HCT116 (cell line): ENCODE data around the gene LMO7. TPM values are rescaled to one million over a fixed set of nuclear protein-coding genes. Genes with fewer than 3 reads are reported as not detected.

Experiments
- ATAC-seq: fragments of 200-7000 bp; cut with Tn5 transposase; 2 replicates; pipeline ENCODE4 v1.9.1; 2020; ENCODE audit warnings: mild to moderate bottlenecking, moderate library complexity
- BruUV-seq: library from RNA; stranded (reverse); fragments of 400-500 nt; replicated peaks from 2 replicates; lab custom pipeline; 2021; lab: Mats Ljungman, UMichigan
- CTCF ChIA-PET: fragments of 300-600 bp; sonication (Branson Sonifier 250); formaldehyde crosslinking; loops from one replicate; lab custom pipeline; 2021; ENCODE audit warnings: antibody characterized with exemption; lab: Charles Lee
- POLR2A ChIA-PET: fragments of 300-600, 350-600 bp; sonication (Branson Sonifier 250); formaldehyde crosslinking; loops from one replicate; lab custom pipeline; 2021; ENCODE audit warnings: antibody characterized with exemption; lab: Charles Lee
- RAD21 ChIA-PET, 2 experiments: fragments of 300-600 bp; sonication (Branson Sonifier 250); formaldehyde crosslinking; loops; one replicate each; lab custom pipeline; 2023; ENCODE audit warnings: low total read pairs in 2 of 2; ENCODE audit not compliant: uncharacterized antibody in 2 of 2, unreplicated experiment in 2 of 2, low non-redundant PET in 1 of 2; lab: Charles Lee
- DNase-seq: peaks from one replicate; pipeline ENCODE4 v3.0.0-alpha.2; 2010; ENCODE audit warnings: low read depth, low spot score
- H2AFZ ChIP-seq: fragments of 200-600 bp; shearing (Covaris generic), sonication (generic); 2 replicates; pipeline ENCODE4 v1.6.1; 2017; ENCODE audit warnings: low read depth, mixed run types, mixed read lengths, antibody characterized with exemption, low read length; ENCODE audit not compliant: poor library complexity, severe bottlenecking
- H3K27ac ChIP-seq: 2 replicates; pipeline ENCODE4 v1.5.1; 2012; ENCODE audit warnings: low read depth, low read length
- H3K27me3 ChIP-seq: fragments of 200-600 bp; sonication (generic); 2 replicates; pipeline ENCODE4 v1.6.1; 2016; ENCODE audit warnings: mixed run types, low read length, mixed read lengths; ENCODE audit not compliant: insufficient read depth
- H3K36me3 ChIP-seq, 2 experiments: fragments of 200-500 bp in 1 of 2; fragments of 200-600 bp in 1 of 2; sonication (Bioruptor generic) in 1 of 2; sonication (generic) in 1 of 2; 2 replicates each; pipeline versions ENCODE4 v1.5.1 to v1.6.1; 2014 to 2016; ENCODE audit warnings: low read length in 2 of 2, inconsistent platforms in 1 of 2, mixed read lengths in 1 of 2, mixed run types in 1 of 2; ENCODE audit not compliant: insufficient read depth in 2 of 2, control insufficient read depth in 1 of 2
- H3K4me1 ChIP-seq, 2 experiments: fragments of 200-600 bp in 1 of 2; sonication (generic) in 1 of 2; 2 replicates each; pipeline versions ENCODE4 v1.5.1 to v1.6.1; 2012 to 2017; ENCODE audit warnings: low read length in 2 of 2, inconsistent platforms in 1 of 2, mild to moderate bottlenecking in 1 of 2, mixed read lengths in 1 of 2, mixed run types in 1 of 2, moderate library complexity in 1 of 2; ENCODE audit not compliant: insufficient read depth in 2 of 2, control insufficient read depth in 1 of 2
- H3K4me2 ChIP-seq: fragments of 200-600 bp; sonication (generic); 2 replicates; pipeline ENCODE4 v1.6.1; 2017; ENCODE audit warnings: mixed run types, low read length, mixed read lengths
- H3K4me3 ChIP-seq, 2 experiments: fragments of 200-600 bp in 1 of 2; sonication (generic) in 1 of 2; replicated peaks in 1 of 2; 2 replicates each; pipeline ENCODE4 v1.5.1; 2011 to 2016; ENCODE audit warnings: low read length in 2 of 2, control low read depth in 1 of 2, low read depth in 1 of 2, mild to moderate bottlenecking in 1 of 2, mixed read lengths in 1 of 2, mixed run types in 1 of 2
- H3K79me2 ChIP-seq: fragments of 200-600 bp; sonication (generic); 2 replicates; pipeline ENCODE4 v1.6.1; 2017; ENCODE audit warnings: mild to moderate bottlenecking, mixed run types, low read length, moderate library complexity, mixed read lengths; ENCODE audit not compliant: insufficient read depth
- H3K9ac ChIP-seq: fragments of 200-600 bp; sonication (generic); 2 replicates; pipeline ENCODE4 v1.6.1; 2016; ENCODE audit warnings: low read length, mixed read lengths
- H3K9me2 ChIP-seq: fragments of 200-600 bp; sonication (generic), shearing (Covaris generic); 2 replicates; pipeline ENCODE4 v1.6.1; 2017; ENCODE audit warnings: mixed run types, mild to moderate bottlenecking, moderate library complexity; ENCODE audit not compliant: insufficient read depth
- H3K9me3 ChIP-seq, 2 experiments: fragments of 200-500 bp in 1 of 2; fragments of 200-600 bp in 1 of 2; sonication (Bioruptor generic) in 1 of 2; sonication (generic) in 1 of 2; 2 replicates each; pipeline ENCODE4 v1.6.1; 2014 to 2017; ENCODE audit warnings: low read length in 2 of 2, mixed read lengths in 2 of 2, inconsistent platforms in 1 of 2, low read depth in 1 of 2, mild to moderate bottlenecking in 1 of 2, mixed run types in 1 of 2, moderate library complexity in 1 of 2; ENCODE audit not compliant: control insufficient read depth in 1 of 2, insufficient read depth in 1 of 2
- H4K20me1 ChIP-seq: fragments of 200-600 bp; sonication (generic), shearing (Covaris generic); 2 replicates; pipeline ENCODE4 v1.6.1; 2017; ENCODE audit warnings: mixed run types, mild to moderate bottlenecking, moderate library complexity; ENCODE audit not compliant: insufficient read depth
- CBX3 ChIP-seq: IDR thresholded peaks from 2 replicates; pipeline ENCODE4 v1.6.1; 2012; ENCODE audit warnings: low read depth
- CEBPB ChIP-seq: IDR thresholded peaks from 2 replicates; pipeline ENCODE4 v1.6.1; 2012; ENCODE audit warnings: low read depth
- EGR1 ChIP-seq: IDR thresholded peaks from 2 replicates; pipeline ENCODE4 v1.6.1; 2012; ENCODE audit warnings: low read depth
- ELF1 ChIP-seq: IDR thresholded peaks from 2 replicates; pipeline ENCODE4 v1.6.1; 2012; ENCODE audit warnings: low read depth, borderline replicate concordance
- EZH2 ChIP-seq: fragments of 200-600 bp; sonication (generic); IDR thresholded peaks from 2 replicates; pipeline ENCODE4 v1.6.1; 2017; ENCODE audit warnings: antibody characterized with exemption, mixed run types
- EZH2phosphoT487 ChIP-seq: fragments of 200-600 bp; IDR thresholded peaks from 2 replicates; pipeline ENCODE4 v1.6.1; 2018; ENCODE audit warnings: antibody characterized with exemption, borderline replicate concordance
- FOSL1 ChIP-seq: IDR thresholded peaks from 2 replicates; pipeline ENCODE4 v1.6.1; 2012; ENCODE audit warnings: low read depth
- JUND ChIP-seq: IDR thresholded peaks from 2 replicates; pipeline ENCODE4 v1.6.1; 2012
- POLR2A ChIP-seq: IDR thresholded peaks from 2 replicates; pipeline ENCODE4 v1.7.0; 2011; ENCODE audit warnings: borderline replicate concordance; ENCODE audit not compliant: insufficient read depth, insufficient read length; ENCODE audit errors: extremely low read depth
- POLR2AphosphoS5 ChIP-seq: IDR thresholded peaks from 2 replicates; pipeline ENCODE4 v1.6.1; 2011; ENCODE audit warnings: mild to moderate bottlenecking, low read depth, low read length, moderate library complexity
- SIN3A ChIP-seq: IDR thresholded peaks from 2 replicates; pipeline ENCODE4 v1.6.1; 2012; ENCODE audit warnings: low read depth
- SP1 ChIP-seq: IDR thresholded peaks from 2 replicates; pipeline ENCODE4 v1.6.1; 2012; ENCODE audit warnings: low read depth
- YY1 ChIP-seq: IDR thresholded peaks from 2 replicates; pipeline ENCODE4 v1.6.1; 2011; ENCODE audit warnings: low read length, low read depth, moderate library complexity, mild to moderate bottlenecking; ENCODE audit not compliant: insufficient replicate concordance; ENCODE audit errors: extremely low read depth
- ZFX ChIP-seq: fragments of 450-650 bp; IDR thresholded peaks from 2 replicates; pipeline ENCODE4 v1.6.1; 2017
- ZNF274 ChIP-seq: fragments of 200-500 bp; sonication (Bioruptor generic); IDR thresholded peaks from 2 replicates; pipeline ENCODE4 v1.6.1; 2014; ENCODE audit warnings: mild to moderate bottlenecking, low read depth, low read length, inconsistent platforms
- intact Hi-C: fragments of 100-400 bp; cut with micrococcal nuclease; formaldehyde crosslinking; loops from 2 replicates; pipeline ENCODE4 v1.10.0; 2022
- total RNA-seq: library from RNA; stranded (reverse); gene quantifications from one replicate; pipeline ENCODE4 v1.2.1, GENCODE V29; 2021; ENCODE audit not compliant: unreplicated experiment
- TF ChIP-seq, protein P1 (sequence below): IDR thresholded peaks from 2 replicates; pipeline ENCODE4 v1.6.1; 2012; ENCODE audit warnings: low read depth
- TF ChIP-seq, protein P2 (sequence below): IDR thresholded peaks from 2 replicates; pipeline ENCODE4 v1.6.1; 2011; ENCODE audit warnings: mild to moderate bottlenecking, low read length, moderate library complexity; ENCODE audit not compliant: insufficient replicate concordance; ENCODE audit errors: extremely low read depth
- TF ChIP-seq, protein P3 (sequence below): IDR thresholded peaks from 2 replicates; pipeline ENCODE4 v1.6.1; 2012
- TF ChIP-seq, protein P4 (sequence below), 3 experiments: fragments of 200-600 bp in 1 of 3; sonication (generic) in 1 of 3; IDR thresholded peaks in 2 of 3; conservative IDR thresholded peaks in 1 of 3; 2 replicates each; pipeline ENCODE4 v1.5.1; 2012 to 2017; ENCODE audit warnings: low read depth in 2 of 3, low read length in 2 of 3, antibody characterized with exemption in 1 of 3, borderline replicate concordance in 1 of 3, control low read depth in 1 of 3, mild to moderate bottlenecking in 1 of 3, mixed read lengths in 1 of 3, mixed run types in 1 of 3, moderate library complexity in 1 of 3; ENCODE audit not compliant: insufficient read depth in 1 of 3

Gene LMO7
- total RNA-seq, 1 experiment from 2014 or later, result 8.1 TPM

DNA sequence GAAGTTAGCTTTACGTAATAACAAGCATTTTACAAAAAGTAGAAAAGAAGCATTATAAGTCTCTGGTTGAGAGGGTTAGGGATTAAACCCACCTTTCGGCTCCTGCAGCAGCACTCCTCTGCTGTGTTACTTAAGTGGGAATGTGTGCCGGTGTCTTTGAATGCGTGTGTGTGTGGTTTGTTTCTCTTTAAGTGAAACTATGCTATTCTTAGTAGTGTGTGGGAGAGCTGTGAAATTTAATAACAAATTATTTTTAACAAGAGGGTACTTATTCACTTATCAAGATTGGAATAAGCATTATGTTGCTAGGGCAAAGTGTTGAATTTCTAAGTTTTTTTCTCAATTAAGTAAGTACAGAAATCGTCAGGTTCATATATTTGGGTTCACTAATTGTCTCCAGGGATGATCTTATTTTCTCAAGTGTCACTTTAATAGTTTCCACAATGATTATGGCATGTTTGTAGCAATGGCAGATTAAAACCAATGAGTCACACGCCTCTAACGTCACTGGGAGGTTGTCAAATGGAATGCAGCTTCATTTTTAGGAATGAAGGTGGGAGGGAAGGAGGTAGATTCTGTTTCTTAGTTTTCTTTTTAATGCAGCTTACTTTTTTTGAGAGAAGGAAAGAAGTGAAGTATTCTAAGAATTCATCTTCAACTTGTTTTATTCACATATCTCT, 151.3 kb downstream of the LMO7 start:
- no peak for ATAC-seq
- Histone ChIP-seq H4K20me1 (no peaks in the 10 kb centered on the region), H3K27me3 (no peaks in the 10 kb centered on the region), H3K36me3 (no peaks in the 10 kb centered on the region), H3K9ac (no peak overlapping the region), H3K9me3 (no peaks in the 10 kb centered on the region), H3K79me2 (no peaks in the 10 kb centered on the region), H3K9me2 (no peaks in the 10 kb centered on the region), H3K4me1 (peaks cover 0 to 18% of the 10 kb centered on the region in 2 experiments; a peak in 1 of 4 replicates), H2AFZ (no peak overlapping the region), H3K27ac (no peak overlapping the region), H3K4me3 (no peak overlapping the region), H3K4me2 (no peak overlapping the region)
- POLR2A ChIA-PET, result no interaction called here
- no peak for DNase-seq
- intact Hi-C loops, result no loop called here
- CTCF ChIA-PET, result no interaction called here
- TF ChIP-seq, protein P1, sequence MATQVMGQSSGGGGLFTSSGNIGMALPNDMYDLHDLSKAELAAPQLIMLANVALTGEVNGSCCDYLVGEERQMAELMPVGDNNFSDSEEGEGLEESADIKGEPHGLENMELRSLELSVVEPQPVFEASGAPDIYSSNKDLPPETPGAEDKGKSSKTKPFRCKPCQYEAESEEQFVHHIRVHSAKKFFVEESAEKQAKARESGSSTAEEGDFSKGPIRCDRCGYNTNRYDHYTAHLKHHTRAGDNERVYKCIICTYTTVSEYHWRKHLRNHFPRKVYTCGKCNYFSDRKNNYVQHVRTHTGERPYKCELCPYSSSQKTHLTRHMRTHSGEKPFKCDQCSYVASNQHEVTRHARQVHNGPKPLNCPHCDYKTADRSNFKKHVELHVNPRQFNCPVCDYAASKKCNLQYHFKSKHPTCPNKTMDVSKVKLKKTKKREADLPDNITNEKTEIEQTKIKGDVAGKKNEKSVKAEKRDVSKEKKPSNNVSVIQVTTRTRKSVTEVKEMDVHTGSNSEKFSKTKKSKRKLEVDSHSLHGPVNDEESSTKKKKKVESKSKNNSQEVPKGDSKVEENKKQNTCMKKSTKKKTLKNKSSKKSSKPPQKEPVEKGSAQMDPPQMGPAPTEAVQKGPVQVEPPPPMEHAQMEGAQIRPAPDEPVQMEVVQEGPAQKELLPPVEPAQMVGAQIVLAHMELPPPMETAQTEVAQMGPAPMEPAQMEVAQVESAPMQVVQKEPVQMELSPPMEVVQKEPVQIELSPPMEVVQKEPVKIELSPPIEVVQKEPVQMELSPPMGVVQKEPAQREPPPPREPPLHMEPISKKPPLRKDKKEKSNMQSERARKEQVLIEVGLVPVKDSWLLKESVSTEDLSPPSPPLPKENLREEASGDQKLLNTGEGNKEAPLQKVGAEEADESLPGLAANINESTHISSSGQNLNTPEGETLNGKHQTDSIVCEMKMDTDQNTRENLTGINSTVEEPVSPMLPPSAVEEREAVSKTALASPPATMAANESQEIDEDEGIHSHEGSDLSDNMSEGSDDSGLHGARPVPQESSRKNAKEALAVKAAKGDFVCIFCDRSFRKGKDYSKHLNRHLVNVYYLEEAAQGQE, result no peak
- no peak for TF ChIP-seq EZH2
- no peak for TF ChIP-seq POLR2AphosphoS5
- TF ChIP-seq, protein P2, sequence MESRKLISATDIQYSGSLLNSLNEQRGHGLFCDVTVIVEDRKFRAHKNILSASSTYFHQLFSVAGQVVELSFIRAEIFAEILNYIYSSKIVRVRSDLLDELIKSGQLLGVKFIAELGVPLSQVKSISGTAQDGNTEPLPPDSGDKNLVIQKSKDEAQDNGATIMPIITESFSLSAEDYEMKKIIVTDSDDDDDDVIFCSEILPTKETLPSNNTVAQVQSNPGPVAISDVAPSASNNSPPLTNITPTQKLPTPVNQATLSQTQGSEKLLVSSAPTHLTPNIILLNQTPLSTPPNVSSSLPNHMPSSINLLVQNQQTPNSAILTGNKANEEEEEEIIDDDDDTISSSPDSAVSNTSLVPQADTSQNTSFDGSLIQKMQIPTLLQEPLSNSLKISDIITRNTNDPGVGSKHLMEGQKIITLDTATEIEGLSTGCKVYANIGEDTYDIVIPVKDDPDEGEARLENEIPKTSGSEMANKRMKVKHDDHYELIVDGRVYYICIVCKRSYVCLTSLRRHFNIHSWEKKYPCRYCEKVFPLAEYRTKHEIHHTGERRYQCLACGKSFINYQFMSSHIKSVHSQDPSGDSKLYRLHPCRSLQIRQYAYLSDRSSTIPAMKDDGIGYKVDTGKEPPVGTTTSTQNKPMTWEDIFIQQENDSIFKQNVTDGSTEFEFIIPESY, result no peak
- no peak for TF ChIP-seq ELF1
- no peak for TF ChIP-seq CEBPB
- TF ChIP-seq, protein P3, sequence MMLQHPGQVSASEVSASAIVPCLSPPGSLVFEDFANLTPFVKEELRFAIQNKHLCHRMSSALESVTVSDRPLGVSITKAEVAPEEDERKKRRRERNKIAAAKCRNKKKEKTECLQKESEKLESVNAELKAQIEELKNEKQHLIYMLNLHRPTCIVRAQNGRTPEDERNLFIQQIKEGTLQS, result no peak
- TF ChIP-seq SIN3A, result no peak
- TF ChIP-seq JUND, result no peak
- no peak for TF ChIP-seq ZNF274
- no peak for TF ChIP-seq CBX3
- no peak for TF ChIP-seq SP1
- TF ChIP-seq YY1, result no peak
- TF ChIP-seq POLR2A, result no peak
- no peak for TF ChIP-seq EZH2phosphoT487
- TF ChIP-seq FOSL1, result no peak
- TF ChIP-seq, protein P4, sequence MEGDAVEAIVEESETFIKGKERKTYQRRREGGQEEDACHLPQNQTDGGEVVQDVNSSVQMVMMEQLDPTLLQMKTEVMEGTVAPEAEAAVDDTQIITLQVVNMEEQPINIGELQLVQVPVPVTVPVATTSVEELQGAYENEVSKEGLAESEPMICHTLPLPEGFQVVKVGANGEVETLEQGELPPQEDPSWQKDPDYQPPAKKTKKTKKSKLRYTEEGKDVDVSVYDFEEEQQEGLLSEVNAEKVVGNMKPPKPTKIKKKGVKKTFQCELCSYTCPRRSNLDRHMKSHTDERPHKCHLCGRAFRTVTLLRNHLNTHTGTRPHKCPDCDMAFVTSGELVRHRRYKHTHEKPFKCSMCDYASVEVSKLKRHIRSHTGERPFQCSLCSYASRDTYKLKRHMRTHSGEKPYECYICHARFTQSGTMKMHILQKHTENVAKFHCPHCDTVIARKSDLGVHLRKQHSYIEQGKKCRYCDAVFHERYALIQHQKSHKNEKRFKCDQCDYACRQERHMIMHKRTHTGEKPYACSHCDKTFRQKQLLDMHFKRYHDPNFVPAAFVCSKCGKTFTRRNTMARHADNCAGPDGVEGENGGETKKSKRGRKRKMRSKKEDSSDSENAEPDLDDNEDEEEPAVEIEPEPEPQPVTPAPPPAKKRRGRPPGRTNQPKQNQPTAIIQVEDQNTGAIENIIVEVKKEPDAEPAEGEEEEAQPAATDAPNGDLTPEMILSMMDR (IDR thresholded peaks at IDR 0.05 in 2 of 3, conservative IDR thresholded peaks at IDR 0.05 in 1 of 3; ENCODE audit: borderline replicate concordance in 1 of 3, insufficient read depth in 1 of 3, low read depth in 2 of 3, low read length in 2 of 3), result no peak
- TF ChIP-seq ZFX, result no peak
- TF ChIP-seq EGR1, result no peak
- BruUV-seq, result no TSS peak
- RAD21 ChIA-PET, result no interaction called here
